Measurements from ENCODE around the gene PPM1K.

The PPM1K gene

DNA sequence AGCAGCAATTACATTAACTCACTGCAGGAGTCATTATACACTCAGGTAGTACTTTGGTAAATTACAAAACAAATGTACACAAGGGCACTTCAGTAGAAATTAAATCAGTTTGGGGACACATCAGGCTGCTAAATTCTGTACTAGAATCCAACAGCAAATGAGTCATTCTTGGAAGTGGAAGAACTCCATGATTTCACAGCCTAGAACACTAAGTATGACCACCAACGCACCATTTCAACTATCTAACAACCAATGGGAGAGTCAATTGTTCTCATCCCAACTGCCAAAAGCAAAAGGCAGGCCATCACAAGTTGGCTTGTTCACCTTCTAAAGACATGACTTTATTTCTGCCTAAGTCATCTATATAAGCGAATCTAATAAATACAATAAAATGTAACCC, 26.6 kb downstream of the PPM1K start:
- no peak for DNase-seq
- no peak overlapping the region for H2BK120ac ChIP-seq (ENCODE audit: low read depth, low read length)
- peaks cover 0 to 10% of the 10 kb centered on the region in 2 experiments for H3K36me3 ChIP-seq (ENCODE audit: control insufficient read depth in 1 of 2, insufficient read depth in 2 of 2, low read depth in 1 of 2, low read length in 2 of 2)
- no peak overlapping the region for H3K18ac ChIP-seq (ENCODE audit: low read depth in 1 of 2, low read length in 2 of 2)
- H3K79me1 ChIP-seq (replicated peaks; ENCODE audit: low read length, poor library complexity, severe bottlenecking) = no peaks in the 10 kb centered on the region
- H3K9ac ChIP-seq (ENCODE audit: low read length) = no peak overlapping the region
- H2BK5ac ChIP-seq (ENCODE audit: low read depth, low read length, poor library complexity, severe bottlenecking) = no peak overlapping the region
- H3K4me2 ChIP-seq (ENCODE audit: low read length, poor library complexity, severe bottlenecking) = no peak overlapping the region
- H3K23ac ChIP-seq (ENCODE audit: low read length in 2 of 2) = no peak overlapping the region
- H2AK5ac ChIP-seq (ENCODE audit: low read length, severe bottlenecking) = no peak overlapping the region
- no peak overlapping the region for H2BK12ac ChIP-seq (ENCODE audit: low read length in 2 of 2)
- no peak overlapping the region for H2BK15ac ChIP-seq (ENCODE audit: low read depth, poor library complexity, severe bottlenecking)
- no peak overlapping the region for H3K4me3 ChIP-seq (ENCODE audit: insufficient read depth in 1 of 2, low read depth in 1 of 2, low read length in 2 of 2)
- H3K27ac ChIP-seq (ENCODE audit: low read length, poor library complexity, severe bottlenecking) = no peak overlapping the region
- H3K4ac ChIP-seq (ENCODE audit: low read depth in 1 of 2, low read length in 2 of 2) = no peak overlapping the region
- H3K9me3 ChIP-seq (ENCODE audit: control insufficient read depth, low read length) = no peaks in the 10 kb centered on the region
- no peaks in the 10 kb centered on the region for H3K27me3 ChIP-seq (ENCODE audit: control insufficient read depth in 1 of 2, insufficient read depth in 1 of 2, low read length in 2 of 2)
- H3K14ac ChIP-seq (ENCODE audit: low read length in 2 of 2) = no peak overlapping the region
- H3K4me1 ChIP-seq (ENCODE audit: control insufficient read depth, insufficient read depth, low read depth, low read length) = no peaks in the 10 kb centered on the region
- H4K8ac ChIP-seq (ENCODE audit: low read length) = no peak overlapping the region
- no peak overlapping the region for H2AFZ ChIP-seq (ENCODE audit: low read depth, low read length)
- no peak overlapping the region for H4K91ac ChIP-seq (ENCODE audit: low read length)
- WGBS = 97% methylated on average over 1 of the region's 2 CpGs

DNA sequence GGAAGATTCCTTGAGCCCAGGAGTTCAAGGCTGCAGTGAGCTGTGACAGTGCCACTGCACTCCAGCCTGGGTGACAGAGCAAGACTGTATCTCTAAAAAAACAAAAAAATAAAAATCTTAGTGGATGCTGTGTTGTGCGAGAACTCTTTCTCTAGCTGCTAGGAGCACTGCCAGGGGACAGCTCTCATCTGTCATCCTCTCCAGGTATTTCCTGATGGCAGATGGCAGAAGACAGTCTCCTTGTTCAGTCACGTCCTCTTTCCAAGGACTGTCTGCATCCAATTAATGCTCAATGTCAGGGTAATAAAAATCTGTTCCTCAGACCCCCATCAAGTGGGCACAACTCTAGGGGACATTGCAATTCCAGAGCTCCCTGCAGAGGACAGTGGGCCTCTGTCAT, 29.2 kb downstream of the PPM1K start:
- no peak overlapping the region for H3K14ac ChIP-seq (ENCODE audit: low read length in 2 of 2)
- H2BK5ac ChIP-seq (ENCODE audit: low read depth, low read length, poor library complexity, severe bottlenecking) = no peak overlapping the region
- H4K8ac ChIP-seq (ENCODE audit: low read length) = no peak overlapping the region
- H4K91ac ChIP-seq (ENCODE audit: low read length) = no peak overlapping the region
- no peak overlapping the region for H3K18ac ChIP-seq (ENCODE audit: low read depth in 1 of 2, low read length in 2 of 2)
- H3K79me1 ChIP-seq (replicated peaks; ENCODE audit: low read length, poor library complexity, severe bottlenecking) = no peaks in the 10 kb centered on the region
- H3K9ac ChIP-seq (ENCODE audit: low read length) = no peak overlapping the region
- H2BK120ac ChIP-seq (ENCODE audit: low read depth, low read length) = no peak overlapping the region
- no peak overlapping the region for H2AK5ac ChIP-seq (ENCODE audit: low read length, severe bottlenecking)
- H3K27ac ChIP-seq (ENCODE audit: low read length, poor library complexity, severe bottlenecking) = no peak overlapping the region
- H2BK15ac ChIP-seq (ENCODE audit: low read depth, poor library complexity, severe bottlenecking) = no peak overlapping the region
- no peak overlapping the region for H2BK12ac ChIP-seq (ENCODE audit: low read length in 2 of 2)
- H3K4me1 ChIP-seq (ENCODE audit: control insufficient read depth, insufficient read depth, low read depth, low read length) = peaks cover 1% of the 10 kb centered on the region
- no peak overlapping the region for H3K4me3 ChIP-seq (ENCODE audit: insufficient read depth in 1 of 2, low read depth in 1 of 2, low read length in 2 of 2)
- no peak for DNase-seq
- H3K4ac ChIP-seq (ENCODE audit: low read depth in 1 of 2, low read length in 2 of 2) = no peak overlapping the region
- H3K27me3 ChIP-seq (ENCODE audit: control insufficient read depth in 1 of 2, insufficient read depth in 1 of 2, low read length in 2 of 2) = no peaks in the 10 kb centered on the region
- 78% methylated on average over 2 of the region's 2 CpGs for WGBS
- H2AFZ ChIP-seq (ENCODE audit: low read depth, low read length) = no peak overlapping the region
- no peak overlapping the region for H3K4me2 ChIP-seq (ENCODE audit: low read length, poor library complexity, severe bottlenecking)
- H3K9me3 ChIP-seq (ENCODE audit: control insufficient read depth, low read length) = no peaks in the 10 kb centered on the region
- H3K23ac ChIP-seq (ENCODE audit: low read length in 2 of 2) = no peak overlapping the region
- H3K36me3 ChIP-seq (ENCODE audit: control insufficient read depth in 1 of 2, insufficient read depth in 2 of 2, low read depth in 1 of 2, low read length in 2 of 2) = no peaks in the 10 kb centered on the region

DNA sequence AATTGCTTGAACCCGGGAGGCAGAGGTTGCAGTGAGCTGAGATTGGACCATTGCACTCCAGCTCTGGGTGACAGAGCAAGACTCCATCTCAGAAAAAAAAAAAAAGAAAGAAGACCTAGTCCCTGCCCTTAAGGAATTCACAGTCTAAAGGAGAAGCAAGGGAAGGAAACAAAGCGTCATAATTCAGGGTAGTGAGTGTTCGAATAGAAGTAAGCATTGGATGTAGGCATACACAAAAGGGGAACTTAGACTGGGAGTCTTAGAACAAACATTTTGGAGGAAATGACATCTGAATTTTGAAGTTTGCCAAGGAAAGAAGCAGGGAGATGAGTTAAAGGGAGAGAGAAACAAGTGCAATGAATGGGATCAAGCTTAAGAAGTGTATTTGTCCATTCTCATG, 32.4 kb downstream of the PPM1K start:
- Histone ChIP-seq H4K8ac (ENCODE audit: low read length) (no peak overlapping the region), H2AK5ac (ENCODE audit: low read length, severe bottlenecking) (no peak overlapping the region), H3K4me3 (ENCODE audit: insufficient read depth in 1 of 2, low read depth in 1 of 2, low read length in 2 of 2) (no peak overlapping the region), H3K4ac (ENCODE audit: low read depth in 1 of 2, low read length in 2 of 2) (no peak overlapping the region), H3K4me1 (ENCODE audit: control insufficient read depth, insufficient read depth, low read depth, low read length) (peaks cover 4% of the 10 kb centered on the region), H3K14ac (ENCODE audit: low read length in 2 of 2) (no peak overlapping the region), H3K23ac (ENCODE audit: low read length in 2 of 2) (no peak overlapping the region), H3K79me1 (replicated peaks; ENCODE audit: low read length, poor library complexity, severe bottlenecking) (no peaks in the 10 kb centered on the region), H2BK12ac (ENCODE audit: low read length in 2 of 2) (no peak overlapping the region), H3K18ac (ENCODE audit: low read depth in 1 of 2, low read length in 2 of 2) (no peak overlapping the region), H3K9ac (ENCODE audit: low read length) (no peak overlapping the region), H3K4me2 (ENCODE audit: low read length, poor library complexity, severe bottlenecking) (no peak overlapping the region), H4K91ac (ENCODE audit: low read length) (no peak overlapping the region), H3K36me3 (ENCODE audit: control insufficient read depth in 1 of 2, insufficient read depth in 2 of 2, low read depth in 1 of 2, low read length in 2 of 2) (no peaks in the 10 kb centered on the region), H2AFZ (ENCODE audit: low read depth, low read length) (no peak overlapping the region), H2BK5ac (ENCODE audit: low read depth, low read length, poor library complexity, severe bottlenecking) (no peak overlapping the region), H3K9me3 (ENCODE audit: control insufficient read depth, low read length) (no peaks in the 10 kb centered on the region), H2BK120ac (ENCODE audit: low read depth, low read length) (no peak overlapping the region), H3K27me3 (ENCODE audit: control insufficient read depth in 1 of 2, insufficient read depth in 1 of 2, low read length in 2 of 2) (no peaks in the 10 kb centered on the region), H3K27ac (ENCODE audit: low read length, poor library complexity, severe bottlenecking) (no peak overlapping the region), H2BK15ac (ENCODE audit: low read depth, poor library complexity, severe bottlenecking) (no peak overlapping the region)
- DNase-seq = no peak
- WGBS = 96% methylated on average over 2 of the region's 3 CpGs

GRCh38 chr4:88247148-88247547, 37.2 kb downstream of the PPM1K start:
- H3K9me3 ChIP-seq (ENCODE audit: control insufficient read depth, low read length) = no peaks in the 10 kb centered on the region
- no peak overlapping the region for H3K4me2 ChIP-seq (ENCODE audit: low read length, poor library complexity, severe bottlenecking)
- no peaks in the 10 kb centered on the region for H3K79me1 ChIP-seq (replicated peaks; ENCODE audit: low read length, poor library complexity, severe bottlenecking)
- H2AFZ ChIP-seq (ENCODE audit: low read depth, low read length) = no peak overlapping the region
- H4K8ac ChIP-seq (ENCODE audit: low read length) = no peak overlapping the region
- no peak overlapping the region for H2BK120ac ChIP-seq (ENCODE audit: low read depth, low read length)
- H2BK15ac ChIP-seq (ENCODE audit: low read depth, poor library complexity, severe bottlenecking) = no peak overlapping the region
- H3K9ac ChIP-seq (ENCODE audit: low read length) = no peak overlapping the region
- no peak overlapping the region for H3K23ac ChIP-seq (ENCODE audit: low read length in 2 of 2)
- H3K36me3 ChIP-seq (ENCODE audit: control insufficient read depth in 1 of 2, insufficient read depth in 2 of 2, low read depth in 1 of 2, low read length in 2 of 2) = no peaks in the 10 kb centered on the region
- no peak overlapping the region for H3K4me3 ChIP-seq (ENCODE audit: insufficient read depth in 1 of 2, low read depth in 1 of 2, low read length in 2 of 2)
- H3K14ac ChIP-seq (ENCODE audit: low read length in 2 of 2) = no peak overlapping the region
- DNase-seq = no peak
- no peak overlapping the region for H3K4ac ChIP-seq (ENCODE audit: low read depth in 1 of 2, low read length in 2 of 2)
- H4K91ac ChIP-seq (ENCODE audit: low read length) = no peak overlapping the region
- no peak overlapping the region for H3K27ac ChIP-seq (ENCODE audit: low read length, poor library complexity, severe bottlenecking)
- H2AK5ac ChIP-seq (ENCODE audit: low read length, severe bottlenecking) = no peak overlapping the region
- no peak overlapping the region for H2BK12ac ChIP-seq (ENCODE audit: low read length in 2 of 2)
- H3K4me1 ChIP-seq (ENCODE audit: control insufficient read depth, insufficient read depth, low read depth, low read length) = peaks cover 4% of the 10 kb centered on the region
- H3K18ac ChIP-seq (ENCODE audit: low read depth in 1 of 2, low read length in 2 of 2) = no peak overlapping the region
- H2BK5ac ChIP-seq (ENCODE audit: low read depth, low read length, poor library complexity, severe bottlenecking) = no peak overlapping the region
- WGBS = 100% methylated on average over 2 of the region's 3 CpGs
- H3K27me3 ChIP-seq (ENCODE audit: control insufficient read depth in 1 of 2, insufficient read depth in 1 of 2, low read length in 2 of 2) = no peaks in the 10 kb centered on the region
